ENCODE data around the gene PSG1. TPM values are rescaled to one million over a fixed set of nuclear protein-coding genes. Genes with fewer than 3 reads are reported as not detected.

Gene PSG1
- total and polyA plus RNA-seq, 4 donors: not detected

DNA sequence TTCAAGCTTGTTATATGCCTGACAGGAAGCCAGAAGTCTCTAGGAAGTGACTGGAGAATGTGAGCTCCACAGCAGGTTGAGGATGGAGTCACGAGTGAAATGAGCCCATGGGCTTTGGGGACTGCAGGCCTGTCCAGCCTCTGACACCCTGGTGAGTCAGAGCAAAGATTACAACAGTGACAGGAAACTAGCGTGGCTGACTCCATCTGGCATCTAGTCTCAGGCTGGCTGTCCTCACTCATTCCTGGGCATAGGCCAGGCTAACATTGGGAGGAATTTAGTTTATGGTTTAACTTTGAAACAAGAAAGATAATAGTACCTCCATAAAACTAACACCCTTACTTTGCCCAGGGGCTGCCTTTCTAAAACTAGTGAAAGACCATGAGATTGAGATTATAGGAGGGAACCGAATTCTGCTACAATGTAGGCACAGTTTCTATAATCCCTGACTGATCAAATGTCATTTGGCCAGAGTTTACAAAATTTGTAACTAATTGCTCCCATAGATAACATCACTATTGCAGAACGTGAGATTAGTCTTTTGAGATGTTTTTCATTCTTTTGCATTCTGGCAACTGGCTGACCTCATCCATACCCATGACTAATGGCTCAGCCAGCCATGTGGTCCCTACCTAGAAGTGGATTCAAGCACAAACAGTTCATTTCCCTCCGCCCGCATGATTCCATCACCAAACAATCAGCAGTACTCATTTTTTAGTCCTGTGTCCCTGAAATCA, 28.4 kb downstream of the PSG1 start:
- H3K4me1 ChIP-seq (ENCODE audit: control insufficient read depth in 4 of 4, insufficient read depth in 4 of 4, low read length in 3 of 4): no peaks in the 10 kb centered on the region
- H3K9ac ChIP-seq (ENCODE audit: low read depth in 1 of 2, low read length in 2 of 2): no peak overlapping the region
- H3K4me3 ChIP-seq (ENCODE audit: low read depth in 1 of 3, low read length in 3 of 3): no peak overlapping the region
- TF ChIP-seq NR2F2 (IDR thresholded peaks at IDR 0.05) (no peak), GABPA (IDR thresholded peaks at IDR 0.05 in 1 of 2, conservative IDR thresholded peaks at IDR 0.05 in 1 of 2) (no peak), EGR1 (IDR thresholded peaks at IDR 0.05; ENCODE audit: low read depth in 2 of 2) (no peak), SP1 (IDR thresholded peaks at IDR 0.05) (no peak), REST (IDR thresholded peaks at IDR 0.05) (no peak), HNF4A (conservative IDR thresholded peaks at IDR 0.05) (no peak), YY1 (IDR thresholded peaks at IDR 0.05) (no peak), RXRA (IDR thresholded peaks at IDR 0.05) (no peak), RAD21 (IDR thresholded peaks at IDR 0.05) (no peak), CTCF (IDR thresholded peaks at IDR 0.05; ENCODE audit: low read depth, low read length, missing input control) (no peak), TAF1 (conservative IDR thresholded peaks at IDR 0.05) (no peak), FOXA2 (IDR thresholded peaks at IDR 0.05) (no peak), ZBTB33 (IDR thresholded peaks at IDR 0.05) (no peak), JUND (IDR thresholded peaks at IDR 0.05) (no peak), ATF3 (IDR thresholded peaks at IDR 0.05) (no peak), FOXA1 (IDR thresholded peaks at IDR 0.05) (no peak)
- TF ChIP-seq, protein P1, sequence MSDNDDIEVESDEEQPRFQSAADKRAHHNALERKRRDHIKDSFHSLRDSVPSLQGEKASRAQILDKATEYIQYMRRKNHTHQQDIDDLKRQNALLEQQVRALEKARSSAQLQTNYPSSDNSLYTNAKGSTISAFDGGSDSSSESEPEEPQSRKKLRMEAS (IDR thresholded peaks at IDR 0.05): no peak
- H3K27ac ChIP-seq (ENCODE audit: low read depth in 1 of 2, low read length in 2 of 2): no peak overlapping the region
- WGBS: 52% methylated on average over 6 of the region's 6 CpGs
- DNase-seq (ENCODE audit: low spot score): no peak
- H3K9me3 ChIP-seq (ENCODE audit: control insufficient read depth in 4 of 4, low read length in 3 of 4): no peaks in the 10 kb centered on the region
- H3K27me3 ChIP-seq (ENCODE audit: control insufficient read depth in 4 of 4, insufficient read depth in 4 of 4, low read length in 3 of 4): no peaks in the 10 kb centered on the region
- H3K36me3 ChIP-seq (ENCODE audit: control insufficient read depth in 4 of 4, insufficient read depth in 3 of 4, low read depth in 1 of 4, low read length in 3 of 4): no peaks in the 10 kb centered on the region

All from liver (tissue), 9 donors.